Activated CD8-positive, alpha-beta memory T cell treated with anti-CD3 and anti-CD28 coated beads for 36 hours (primary cell): Measurements from ENCODE around the gene PPFIA2. TPM values are rescaled to one million over a fixed set of nuclear protein-coding genes. Genes with fewer than 3 reads are reported as not detected.
"Not testable (repeated sequence)": the region's sequence is repeated elsewhere in the genome, so short reads cannot be mapped to it uniquely, and the experiment has no call there.

Experiments used
- CTCF ChIA-PET: fragments of 350-600 bp; sonication (Branson Sonifier 250); formaldehyde crosslinking; loops from one replicate; lab custom pipeline; 2021; ENCODE audit warnings: antibody characterized with exemption; lab: Charles Lee
- POLR2A ChIA-PET: fragments of 350-600 bp; sonication (Branson Sonifier 250); formaldehyde crosslinking; loops from one replicate; lab custom pipeline; 2021; ENCODE audit warnings: antibody characterized with exemption; lab: Charles Lee
- total RNA-seq, 2 experiments: library from RNA; stranded (reverse); gene quantifications; one replicate each; pipeline ENCODE4 v1.2.3, GENCODE V29; 2021

The PPFIA2 gene
- total RNA-seq, 2 experiments from 2014 or later: 0.13 TPM; not detected in 1

- POLR2A ChIA-PET: no interaction called here
- CTCF ChIA-PET: no interaction called here
Measured at GRCh38 chr12:81245907-81246570, 513.1 kb downstream of the PPFIA2 start.

GRCh38 chr12:81245458-81245857 lies 513.7 kb downstream of the PPFIA2 start:
- POLR2A ChIA-PET: no interaction called here
- CTCF ChIA-PET: no interaction called here

GRCh38 chr12:81231574-81232368 lies 527.4 kb downstream of the PPFIA2 start:
- POLR2A ChIA-PET: no interaction called here

GRCh38 chr12:81229759-81230158 lies 529.4 kb downstream of the PPFIA2 start:
- POLR2A ChIA-PET: no interaction called here
- CTCF ChIA-PET: no interaction called here

More at GRCh38 chr12:81231574-81232368, 527.4 kb downstream of the PPFIA2 start:
- CTCF ChIA-PET: interaction anchor here (0.9 kb wide), 1 partner anchor 28 kb away, joined by 3 read pairs; no protein-coding TSS in a partner anchor

GRCh38 chr12:81224626-81225025 lies 534.5 kb downstream of the PPFIA2 start:
- POLR2A ChIA-PET: no interaction called here
- CTCF ChIA-PET: no interaction called here

GRCh38 chr12:81222846-81223592 lies 536.1 kb downstream of the PPFIA2 start:
- ChIA-PET POLR2A (no interaction called here), CTCF (no interaction called here)

GRCh38 chr12:81221681-81222080 lies 537.5 kb downstream of the PPFIA2 start:
- POLR2A ChIA-PET: no interaction called here
- CTCF ChIA-PET: no interaction called here

GRCh38 chr12:81216739-81217138 lies 542.4 kb downstream of the PPFIA2 start:
- CTCF ChIA-PET: no interaction called here
- POLR2A ChIA-PET: no interaction called here

GRCh38 chr12:81212996-81213696 lies 546.0 kb downstream of the PPFIA2 start:
- ChIA-PET POLR2A (no interaction called here), CTCF (no interaction called here)

- POLR2A ChIA-PET: no interaction called here
- CTCF ChIA-PET: interaction anchor here (1.1 kb wide), 1 partner anchor 19 kb away, joined by 3 read pairs; no protein-coding TSS in a partner anchor
Measured at GRCh38 chr12:81211306-81211705, 547.8 kb downstream of the PPFIA2 start.

GRCh38 chr12:81209772-81210225 lies 549.4 kb downstream of the PPFIA2 start:
- POLR2A ChIA-PET, CTCF ChIA-PET: not testable (repeated sequence)

- CTCF ChIA-PET: no interaction called here
- POLR2A ChIA-PET: no interaction called here
Measured at GRCh38 chr12:81209012-81209411, 550.1 kb downstream of the PPFIA2 start.

GRCh38 chr12:81208187-81208911 lies 550.8 kb downstream of the PPFIA2 start:
- POLR2A ChIA-PET: no interaction called here

More at GRCh38 chr12:81208187-81208911, 550.8 kb downstream of the PPFIA2 start:
- CTCF ChIA-PET: no interaction called here
